OCI-LY3 (cell line): ENCODE measurements around the gene CBX4.

Experiments used
- H2AFZ ChIP-seq: fragments of 200-600, 300-600 bp; shearing (Covaris generic); 2 replicates; pipeline ENCODE4 v1.6.0; 2014; ENCODE audit warnings: antibody characterized with exemption, low read depth, low read length
- H3K27ac ChIP-seq: fragments of 200-600, 300-600 bp; sonication (generic); 2 replicates; pipeline ENCODE4 v1.5.1; 2014; ENCODE audit warnings: mild to moderate bottlenecking, low read length, moderate library complexity, mixed read lengths
- H3K27me3 ChIP-seq: fragments of 200-600, 300-600 bp; sonication (generic); 2 replicates; pipeline ENCODE4 v1.6.1; 2014; ENCODE audit warnings: low read depth, low read length, mixed read lengths
- H3K36me3 ChIP-seq: fragments of 200-600, 300-600 bp; sonication (generic); replicated peaks from 2 replicates; pipeline ENCODE3; 2014; ENCODE audit warnings: low read depth, low read length, mixed read lengths
- H3K4me1 ChIP-seq: fragments of 300-600, 200-600 bp; sonication (generic); 2 replicates; pipeline ENCODE4 v1.6.1; 2014; ENCODE audit warnings: low read length, mixed read lengths
- H3K4me2 ChIP-seq: fragments of 200-600, 300-600 bp; sonication (generic); 2 replicates; pipeline ENCODE4 v1.6.1; 2014; ENCODE audit warnings: low read length, mixed read lengths
- H3K4me3 ChIP-seq: fragments of 300-600, 200-600 bp; sonication (generic); 2 replicates; pipeline ENCODE4 v1.5.1; 2014; ENCODE audit warnings: antibody characterized with exemption, mild to moderate bottlenecking, low read length, moderate library complexity
- H3K79me2 ChIP-seq: fragments of 300-600, 200-600 bp; shearing (Covaris generic); 2 replicates; pipeline ENCODE4 v1.6.1; 2014; ENCODE audit warnings: mild to moderate bottlenecking, low read length, mixed read lengths
- H3K9ac ChIP-seq: fragments of 300-600, 200-600 bp; shearing (Covaris generic); 2 replicates; pipeline ENCODE4 v1.6.0; 2014; ENCODE audit warnings: mild to moderate bottlenecking, low read length, moderate library complexity
- H3K9me3 ChIP-seq: fragments of 200-600, 300-600 bp; shearing (Covaris generic); 2 replicates; pipeline ENCODE4 v1.6.1; 2014; ENCODE audit warnings: low read length, mixed read lengths; ENCODE audit not compliant: insufficient read depth
- H4K20me1 ChIP-seq: fragments of 200-600, 300-600 bp; sonication (generic); 2 replicates; pipeline ENCODE4 v1.6.1; 2016; ENCODE audit warnings: low read length, mixed read lengths; ENCODE audit not compliant: insufficient read depth
- EZH2phosphoT487 ChIP-seq: fragments of 200-600 bp; shearing (Covaris generic); IDR thresholded peaks from 2 replicates; pipeline ENCODE4 v1.6.1; 2018; ENCODE audit warnings: antibody characterized with exemption, mixed run types, low read depth
- TF ChIP-seq, protein P1 (sequence below): fragments of 200-600, 300-600 bp; sonication (generic); IDR thresholded peaks from 2 replicates; pipeline ENCODE4 v1.5.1; 2014; ENCODE audit warnings: antibody characterized with exemption, low read length, low read depth

Gene CBX4

DNA sequence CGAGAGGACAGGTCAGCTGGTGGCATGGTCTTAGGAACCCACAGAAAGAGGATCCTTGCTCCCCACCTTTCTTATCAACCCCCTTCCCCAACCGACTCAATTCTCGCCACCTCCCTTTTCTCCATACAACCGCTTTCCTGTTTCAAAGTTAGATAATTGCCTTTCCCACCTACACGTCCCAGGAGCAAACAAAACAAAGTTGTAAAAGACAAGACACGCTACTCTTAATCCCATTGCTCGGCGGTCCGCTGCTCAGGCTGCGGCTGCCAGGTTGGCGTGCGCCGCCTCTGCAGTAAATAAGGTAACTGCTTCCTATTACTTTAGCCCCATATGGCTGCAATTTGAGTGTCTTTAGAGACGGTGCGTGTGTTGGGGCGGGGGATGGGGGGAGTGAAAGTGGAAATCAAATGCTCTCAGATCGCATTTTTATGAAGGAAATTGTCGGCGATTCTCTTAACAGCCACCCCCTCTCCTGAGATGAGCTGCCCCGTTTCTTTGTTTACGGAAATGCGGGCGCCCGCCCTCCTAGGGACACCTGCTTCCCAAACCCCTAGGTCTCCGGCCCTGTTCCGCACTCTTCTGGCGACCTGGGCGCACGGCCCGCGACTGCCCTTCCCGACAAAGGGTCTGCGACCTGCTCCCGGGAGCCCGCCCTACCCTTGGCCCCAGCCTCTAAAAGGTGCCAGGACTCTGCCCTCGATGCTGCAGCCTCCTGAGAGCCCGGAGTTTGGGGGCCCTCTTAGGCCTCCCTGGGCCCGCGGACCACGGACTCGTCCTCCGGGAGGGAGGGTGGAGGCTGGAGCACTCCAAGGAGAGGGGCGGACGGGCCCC is 38.7 kb downstream of the CBX4 start:
- H3K27ac ChIP-seq, result peak overlapping the region; percentile 33; the same call in 1 of the 2 replicates
- peaks cover 13% of the 10 kb centered on the region for H3K36me3 ChIP-seq
- no peak overlapping the region for H2AFZ ChIP-seq
- H3K4me2 ChIP-seq, result peak overlapping the region; percentile 55
- H3K9me3 ChIP-seq, result peaks cover 4% of the 10 kb centered on the region; the same call in 1 of the 2 replicates
- H3K4me1 ChIP-seq, result peaks cover 43% of the 10 kb centered on the region
- no peak for TF ChIP-seq EZH2phosphoT487
- TF ChIP-seq, protein P1, sequence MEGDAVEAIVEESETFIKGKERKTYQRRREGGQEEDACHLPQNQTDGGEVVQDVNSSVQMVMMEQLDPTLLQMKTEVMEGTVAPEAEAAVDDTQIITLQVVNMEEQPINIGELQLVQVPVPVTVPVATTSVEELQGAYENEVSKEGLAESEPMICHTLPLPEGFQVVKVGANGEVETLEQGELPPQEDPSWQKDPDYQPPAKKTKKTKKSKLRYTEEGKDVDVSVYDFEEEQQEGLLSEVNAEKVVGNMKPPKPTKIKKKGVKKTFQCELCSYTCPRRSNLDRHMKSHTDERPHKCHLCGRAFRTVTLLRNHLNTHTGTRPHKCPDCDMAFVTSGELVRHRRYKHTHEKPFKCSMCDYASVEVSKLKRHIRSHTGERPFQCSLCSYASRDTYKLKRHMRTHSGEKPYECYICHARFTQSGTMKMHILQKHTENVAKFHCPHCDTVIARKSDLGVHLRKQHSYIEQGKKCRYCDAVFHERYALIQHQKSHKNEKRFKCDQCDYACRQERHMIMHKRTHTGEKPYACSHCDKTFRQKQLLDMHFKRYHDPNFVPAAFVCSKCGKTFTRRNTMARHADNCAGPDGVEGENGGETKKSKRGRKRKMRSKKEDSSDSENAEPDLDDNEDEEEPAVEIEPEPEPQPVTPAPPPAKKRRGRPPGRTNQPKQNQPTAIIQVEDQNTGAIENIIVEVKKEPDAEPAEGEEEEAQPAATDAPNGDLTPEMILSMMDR, result no peak
- H4K20me1 ChIP-seq, result peaks cover 6% of the 10 kb centered on the region; the same call in 1 of the 2 replicates
- peak overlapping the region; percentile 63 for H3K4me3 ChIP-seq
- peak overlapping the region; percentile 47; the same call in 1 of the 2 replicates for H3K9ac ChIP-seq
- H3K79me2 ChIP-seq, result peaks cover 11% of the 10 kb centered on the region
- peaks cover 8% of the 10 kb centered on the region; the same call in 1 of the 2 replicates for H3K27me3 ChIP-seq

DNA sequence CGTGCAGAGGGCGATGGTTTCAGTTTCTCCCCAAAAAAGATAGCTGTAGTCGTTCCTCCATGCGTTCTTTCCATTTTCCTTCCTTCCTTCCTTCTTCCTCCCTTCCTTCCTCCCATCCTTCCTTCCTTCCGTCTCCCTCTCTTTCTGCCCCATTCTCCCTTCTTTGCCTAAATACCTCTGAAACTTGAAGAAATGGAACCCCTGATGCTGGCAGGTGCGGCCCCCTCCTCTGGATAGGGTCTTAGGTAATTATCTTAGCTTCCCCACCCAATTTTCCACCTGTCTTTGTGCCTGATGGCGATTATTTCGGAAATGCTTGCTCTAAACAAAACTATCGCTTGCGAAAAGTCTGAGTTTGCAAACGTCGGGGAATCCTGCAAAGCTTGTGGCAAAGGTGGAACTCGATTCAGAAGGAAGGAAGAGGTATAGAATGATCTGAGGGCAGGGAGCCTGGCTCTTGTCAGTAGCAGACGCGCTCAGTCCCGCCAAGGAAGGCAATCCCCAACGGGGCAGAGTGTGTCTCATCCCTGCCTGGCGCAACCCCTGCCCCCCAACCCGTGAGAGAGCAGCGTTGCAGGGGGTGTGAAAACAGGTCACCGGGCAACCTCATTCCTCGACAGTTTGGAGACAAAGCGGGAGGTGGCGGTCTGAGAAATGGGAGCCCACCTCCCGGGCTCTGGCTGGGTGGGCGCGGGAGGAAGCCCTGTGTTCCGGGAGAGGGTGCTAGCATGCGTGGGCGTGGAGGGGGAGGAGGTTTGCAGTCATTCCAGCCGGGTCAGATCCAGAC is 39.5 kb downstream of the CBX4 start:
- Histone ChIP-seq H3K4me1 (peaks cover 35% of the 10 kb centered on the region), H3K4me2 (peak overlapping the region; percentile 55), H3K9ac (peak overlapping the region; percentile 47; the same call in 1 of the 2 replicates), H3K9me3 (peaks cover 4% of the 10 kb centered on the region; the same call in 1 of the 2 replicates), H3K79me2 (peaks cover 18% of the 10 kb centered on the region), H4K20me1 (peaks cover 6% of the 10 kb centered on the region; the same call in 1 of the 2 replicates), H2AFZ (no peak overlapping the region), H3K27me3 (peaks cover 8% of the 10 kb centered on the region; the same call in 1 of the 2 replicates), H3K27ac (peak overlapping the region; percentile 33; the same call in 1 of the 2 replicates), H3K4me3 (peak overlapping the region; percentile 63), H3K36me3 (peaks cover 19% of the 10 kb centered on the region)
- no peak for TF ChIP-seq EZH2phosphoT487
- TF ChIP-seq, protein P1, result no peak

DNA sequence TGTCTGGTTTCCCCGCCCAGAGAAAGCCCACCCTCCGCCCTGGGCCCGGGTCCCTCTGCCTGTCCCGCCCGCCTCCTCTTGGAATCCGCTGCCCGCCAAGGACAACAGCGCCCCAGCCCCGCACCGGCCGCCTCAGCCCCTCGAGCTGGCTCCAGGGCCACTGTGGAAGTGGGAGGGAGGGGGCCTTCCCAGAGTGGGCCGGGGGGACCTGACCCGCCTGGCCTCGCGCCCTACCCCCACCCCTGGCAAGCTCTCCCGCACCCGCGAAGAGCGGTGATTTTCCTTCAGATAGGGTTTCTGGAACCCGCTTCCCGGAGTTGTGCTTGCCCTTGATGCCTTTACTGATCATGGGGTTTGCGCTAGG is 40.1 kb downstream of the CBX4 start:
- H2AFZ ChIP-seq, result no peak overlapping the region
- peaks cover 32% of the 10 kb centered on the region for H3K4me1 ChIP-seq
- peaks cover 4% of the 10 kb centered on the region; the same call in 1 of the 2 replicates for H3K9me3 ChIP-seq
- TF ChIP-seq, protein P1, result no peak
- no peak for TF ChIP-seq EZH2phosphoT487
- peaks cover 22% of the 10 kb centered on the region for H3K36me3 ChIP-seq
- H3K79me2 ChIP-seq, result peaks cover 21% of the 10 kb centered on the region
- no peak overlapping the region for H3K9ac ChIP-seq
- no peak overlapping the region for H3K27ac ChIP-seq
- H3K4me2 ChIP-seq, result no peak overlapping the region
- peaks cover 8% of the 10 kb centered on the region; the same call in 1 of the 2 replicates for H3K27me3 ChIP-seq
- peaks cover 6% of the 10 kb centered on the region; the same call in 1 of the 2 replicates for H4K20me1 ChIP-seq
- no peak overlapping the region for H3K4me3 ChIP-seq
